HEK293T (cell line): ENCODE data around the gene TMEM150B.

ENCODE experiments used
- BHLHE40 ChIP-seq: fragments of 450-650 bp; IDR thresholded peaks from 2 replicates; pipeline ENCODE4 v1.6.1; 2016; ENCODE audit warnings: mild to moderate bottlenecking, moderate library complexity, borderline replicate concordance
- CTBP1 ChIP-seq: fragments of 450-650 bp; IDR thresholded peaks from 2 replicates; pipeline ENCODE4 v1.6.1; 2016; ENCODE audit warnings: borderline replicate concordance
- FOXK2 ChIP-seq: fragments of 450-650 bp; IDR thresholded peaks from 2 replicates; pipeline ENCODE4 v1.6.1; 2016; ENCODE audit warnings: mild to moderate bottlenecking
- FOXM1 ChIP-seq: fragments of 450-650 bp; IDR thresholded peaks from 2 replicates; pipeline ENCODE4 v1.6.1; 2017; ENCODE audit warnings: mild to moderate bottlenecking, borderline replicate concordance
- SP1 ChIP-seq: fragments of 450-650 bp; IDR thresholded peaks from 2 replicates; pipeline ENCODE4 v1.6.1; 2017
- SUZ12 ChIP-seq: fragments of 450-650 bp; IDR thresholded peaks from 2 replicates; pipeline ENCODE4 v1.6.1; 2016; ENCODE audit warnings: mild to moderate bottlenecking
- TARDBP ChIP-seq: fragments of 450-650 bp; IDR thresholded peaks from 2 replicates; pipeline ENCODE4 v1.6.1; 2016
- ZNF384 ChIP-seq: fragments of 450-650 bp; IDR thresholded peaks from 2 replicates; pipeline ENCODE4 v1.6.1; 2016

DNA sequence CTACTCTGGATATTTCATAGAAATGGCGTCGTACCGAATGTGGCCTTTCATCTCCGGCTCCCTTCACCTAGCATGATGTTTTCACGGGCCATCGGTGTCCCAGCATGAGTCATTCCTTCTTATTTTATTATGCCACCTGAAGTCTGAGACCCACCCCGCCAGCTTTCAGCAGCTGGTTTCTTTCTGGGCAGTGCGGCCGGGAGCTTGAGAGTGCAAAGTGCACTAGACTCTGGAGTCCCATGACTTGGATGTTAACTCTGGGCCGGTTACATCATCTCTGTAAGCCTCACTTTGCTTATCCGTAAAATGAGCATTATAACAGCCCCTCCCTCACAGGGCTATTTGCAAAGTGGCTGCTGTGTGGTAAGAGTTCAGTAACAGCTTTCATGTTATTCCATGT is 8.7 kb upstream of the TMEM150B start:
- TF ChIP-seq TARDBP (no peak), SP1 (no peak), SUZ12 (no peak), BHLHE40 (no peak), FOXM1 (no peak), FOXK2 (no peak), CTBP1 (no peak), ZNF384 (no peak)
